ENCODE data around the gene SPINK4.

- TF ChIP-seq EZH2 (IDR thresholded peaks at IDR 0.05; ENCODE audit: low read length): no peak
- TF ChIP-seq, protein P1, sequence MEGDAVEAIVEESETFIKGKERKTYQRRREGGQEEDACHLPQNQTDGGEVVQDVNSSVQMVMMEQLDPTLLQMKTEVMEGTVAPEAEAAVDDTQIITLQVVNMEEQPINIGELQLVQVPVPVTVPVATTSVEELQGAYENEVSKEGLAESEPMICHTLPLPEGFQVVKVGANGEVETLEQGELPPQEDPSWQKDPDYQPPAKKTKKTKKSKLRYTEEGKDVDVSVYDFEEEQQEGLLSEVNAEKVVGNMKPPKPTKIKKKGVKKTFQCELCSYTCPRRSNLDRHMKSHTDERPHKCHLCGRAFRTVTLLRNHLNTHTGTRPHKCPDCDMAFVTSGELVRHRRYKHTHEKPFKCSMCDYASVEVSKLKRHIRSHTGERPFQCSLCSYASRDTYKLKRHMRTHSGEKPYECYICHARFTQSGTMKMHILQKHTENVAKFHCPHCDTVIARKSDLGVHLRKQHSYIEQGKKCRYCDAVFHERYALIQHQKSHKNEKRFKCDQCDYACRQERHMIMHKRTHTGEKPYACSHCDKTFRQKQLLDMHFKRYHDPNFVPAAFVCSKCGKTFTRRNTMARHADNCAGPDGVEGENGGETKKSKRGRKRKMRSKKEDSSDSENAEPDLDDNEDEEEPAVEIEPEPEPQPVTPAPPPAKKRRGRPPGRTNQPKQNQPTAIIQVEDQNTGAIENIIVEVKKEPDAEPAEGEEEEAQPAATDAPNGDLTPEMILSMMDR (optimal IDR thresholded peaks at IDR 0.05 in 1 of 3, IDR thresholded peaks at IDR 0.05 in 1 of 3, conservative IDR thresholded peaks at IDR 0.05 in 1 of 3; ENCODE audit: extremely low read depth in 1 of 3, insufficient read depth in 2 of 3, low read length in 3 of 3): no peak
Measured at GRCh38 chr9:33288235-33288634, 48.3 kb downstream of the SPINK4 start.
